ENCODE data around the gene IKZF5. TPM values are rescaled to one million over a fixed set of nuclear protein-coding genes. Genes with fewer than 3 reads are reported as not detected.

The IKZF5 gene
- total RNA-seq, 2 donors from 2014 or later = 8.5 to 14.5 TPM

DNA sequence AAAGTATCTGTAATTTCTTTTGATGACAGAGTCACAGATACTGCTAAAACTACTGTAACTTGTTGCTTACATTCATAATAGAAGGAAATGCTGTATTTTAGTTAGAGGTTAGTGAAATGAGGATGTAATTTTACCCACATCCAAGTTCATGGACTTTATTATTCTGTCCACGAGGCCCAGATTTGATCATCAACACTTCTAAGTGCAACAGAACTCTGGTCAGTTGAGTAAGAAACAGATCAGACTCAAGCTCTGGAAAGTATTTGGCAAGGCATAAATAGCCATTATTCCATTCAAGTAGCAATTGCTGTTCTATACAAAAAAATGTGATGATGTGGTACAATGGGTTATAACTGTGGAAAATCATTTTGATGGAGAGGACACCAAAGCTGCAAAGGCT, 22.5 kb upstream of the IKZF5 start:
- no peak for ATAC-seq (ENCODE audit: insufficient number of reproducible peaks, low FRiP score, low read depth)
- no peak overlapping the region for H3K27ac ChIP-seq
- no peak overlapping the region for H3K4me3 ChIP-seq
- H3K4me1 ChIP-seq (ENCODE audit: control insufficient read depth in 1 of 2, low read depth in 2 of 2) = no peaks in the 10 kb centered on the region
- DNase-seq (ENCODE audit: low spot score) = no peak
- H3K36me3 ChIP-seq = peaks cover 4% of the 10 kb centered on the region
- H3K27me3 ChIP-seq (replicated peaks; ENCODE audit: insufficient read depth) = no peaks in the 10 kb centered on the region
- no peaks in the 10 kb centered on the region for H3K9me3 ChIP-seq
- TF ChIP-seq, protein P1, sequence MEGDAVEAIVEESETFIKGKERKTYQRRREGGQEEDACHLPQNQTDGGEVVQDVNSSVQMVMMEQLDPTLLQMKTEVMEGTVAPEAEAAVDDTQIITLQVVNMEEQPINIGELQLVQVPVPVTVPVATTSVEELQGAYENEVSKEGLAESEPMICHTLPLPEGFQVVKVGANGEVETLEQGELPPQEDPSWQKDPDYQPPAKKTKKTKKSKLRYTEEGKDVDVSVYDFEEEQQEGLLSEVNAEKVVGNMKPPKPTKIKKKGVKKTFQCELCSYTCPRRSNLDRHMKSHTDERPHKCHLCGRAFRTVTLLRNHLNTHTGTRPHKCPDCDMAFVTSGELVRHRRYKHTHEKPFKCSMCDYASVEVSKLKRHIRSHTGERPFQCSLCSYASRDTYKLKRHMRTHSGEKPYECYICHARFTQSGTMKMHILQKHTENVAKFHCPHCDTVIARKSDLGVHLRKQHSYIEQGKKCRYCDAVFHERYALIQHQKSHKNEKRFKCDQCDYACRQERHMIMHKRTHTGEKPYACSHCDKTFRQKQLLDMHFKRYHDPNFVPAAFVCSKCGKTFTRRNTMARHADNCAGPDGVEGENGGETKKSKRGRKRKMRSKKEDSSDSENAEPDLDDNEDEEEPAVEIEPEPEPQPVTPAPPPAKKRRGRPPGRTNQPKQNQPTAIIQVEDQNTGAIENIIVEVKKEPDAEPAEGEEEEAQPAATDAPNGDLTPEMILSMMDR (IDR thresholded peaks at IDR 0.05) = no peak

DNA sequence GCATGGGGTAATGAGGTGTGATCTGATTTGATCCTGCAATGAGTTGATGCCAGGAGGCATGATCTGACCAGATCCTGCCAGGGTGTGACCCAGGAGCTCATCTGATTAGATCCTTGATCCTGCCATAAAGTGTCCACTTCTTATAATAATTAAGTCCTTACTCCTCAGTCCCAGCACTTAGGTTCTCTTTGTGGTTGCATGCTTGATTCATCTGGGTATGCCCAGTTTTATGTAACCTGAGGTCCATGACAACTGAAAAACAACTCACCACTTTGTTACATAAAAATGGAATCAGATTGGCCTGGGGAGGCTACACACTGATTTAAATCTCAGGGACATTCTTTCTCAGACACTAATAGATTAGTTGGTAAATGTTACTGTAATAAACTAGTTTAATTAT, 19.3 kb upstream of the IKZF5 start:
- Histone ChIP-seq H3K9me3 (no peaks in the 10 kb centered on the region), H3K27ac (no peak overlapping the region), H3K27me3 (replicated peaks; ENCODE audit: insufficient read depth) (no peaks in the 10 kb centered on the region), H3K4me3 (no peak overlapping the region), H3K4me1 (ENCODE audit: control insufficient read depth in 1 of 2, low read depth in 2 of 2) (no peaks in the 10 kb centered on the region), H3K36me3 (no peaks in the 10 kb centered on the region)
- DNase-seq (ENCODE audit: low spot score) = no peak
- TF ChIP-seq, protein P1 (IDR thresholded peaks at IDR 0.05) = no peak
- ATAC-seq (ENCODE audit: insufficient number of reproducible peaks, low FRiP score, low read depth) = no peak

DNA sequence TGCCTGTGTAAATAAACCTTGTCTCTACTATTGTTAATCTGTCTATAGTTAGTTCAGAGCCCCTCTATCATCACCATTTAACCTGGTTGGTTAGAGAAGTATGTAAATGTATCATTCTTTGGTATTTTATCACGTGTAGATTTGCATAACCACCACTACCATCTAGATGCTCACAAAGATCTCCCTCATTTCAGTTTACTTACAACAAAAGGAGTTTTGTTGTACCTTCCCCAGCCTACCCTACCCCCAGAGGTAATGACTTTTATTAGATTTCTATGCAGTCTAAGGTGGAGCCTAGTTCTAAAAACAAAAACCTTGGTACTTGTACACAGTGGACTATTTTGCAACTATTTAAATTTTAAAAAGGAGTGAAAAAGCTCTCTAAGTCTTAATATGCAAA, 17.7 kb upstream of the IKZF5 start:
- H3K27ac ChIP-seq = no peak overlapping the region
- TF ChIP-seq, protein P1 (IDR thresholded peaks at IDR 0.05) = no peak

DNA sequence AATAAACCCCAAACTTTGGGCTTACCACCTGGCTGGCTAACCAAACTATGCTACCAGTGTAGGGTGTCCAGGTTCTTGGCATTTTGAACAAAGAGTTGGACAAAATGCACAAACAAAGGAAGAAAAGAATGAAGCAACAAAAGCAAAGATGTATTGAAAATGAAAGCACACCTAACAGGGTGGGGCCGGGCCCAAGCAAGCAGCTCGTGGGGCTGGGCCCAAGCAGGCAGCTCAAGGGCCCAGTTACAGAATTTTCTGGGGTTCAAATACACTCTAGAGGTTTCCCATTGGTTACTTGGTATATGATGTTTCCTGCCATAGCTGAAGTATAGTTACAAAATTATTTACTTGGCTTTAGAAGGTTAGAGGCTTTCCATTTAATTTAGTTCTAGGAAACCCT, 15.9 kb upstream of the IKZF5 start:
- no peak for ATAC-seq (ENCODE audit: insufficient number of reproducible peaks, low FRiP score, low read depth)
- H3K27ac ChIP-seq = no peak overlapping the region
- no peaks in the 10 kb centered on the region for H3K27me3 ChIP-seq (replicated peaks; ENCODE audit: insufficient read depth)
- H3K4me3 ChIP-seq = no peak overlapping the region
- DNase-seq (ENCODE audit: low spot score) = no peak
- TF ChIP-seq, protein P1 (IDR thresholded peaks at IDR 0.05) = no peak
- H3K4me1 ChIP-seq (ENCODE audit: control insufficient read depth in 1 of 2, low read depth in 2 of 2) = no peaks in the 10 kb centered on the region
- no peaks in the 10 kb centered on the region for H3K9me3 ChIP-seq
- no peaks in the 10 kb centered on the region for H3K36me3 ChIP-seq

More for the DNA sequence above, 17.7 kb upstream of the IKZF5 start:
- DNase-seq (ENCODE audit: low spot score) = no peak
- H3K4me3 ChIP-seq = no peak overlapping the region
- H3K9me3 ChIP-seq = no peaks in the 10 kb centered on the region
- no peak for ATAC-seq (ENCODE audit: insufficient number of reproducible peaks, low FRiP score, low read depth)
- H3K4me1 ChIP-seq (ENCODE audit: control insufficient read depth in 1 of 2, low read depth in 2 of 2) = no peaks in the 10 kb centered on the region
- no peaks in the 10 kb centered on the region for H3K36me3 ChIP-seq
- no peaks in the 10 kb centered on the region for H3K27me3 ChIP-seq (replicated peaks; ENCODE audit: insufficient read depth)

DNA sequence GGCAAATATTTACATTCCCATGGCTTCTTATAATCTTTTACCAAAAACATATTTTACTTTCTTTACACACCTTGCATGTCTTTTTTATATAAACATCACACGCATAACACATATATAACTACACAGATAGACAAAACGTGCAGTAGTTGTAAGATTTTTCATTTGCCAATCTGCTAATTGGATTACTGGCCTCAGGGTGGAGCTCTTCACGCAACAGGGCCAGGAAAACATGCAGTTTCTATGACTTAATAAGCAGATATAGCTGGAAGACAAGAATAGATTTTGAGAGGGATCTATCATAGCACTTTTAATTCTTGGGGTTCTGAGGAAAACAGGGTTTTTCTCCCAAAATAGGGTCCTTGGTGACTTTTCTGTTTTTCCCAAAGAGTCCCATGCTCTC, 12.9 kb upstream of the IKZF5 start:
- Histone ChIP-seq H3K36me3 (no peaks in the 10 kb centered on the region), H3K27me3 (replicated peaks; ENCODE audit: insufficient read depth) (no peaks in the 10 kb centered on the region), H3K9me3 (no peaks in the 10 kb centered on the region), H3K4me3 (no peak overlapping the region), H3K27ac (no peak overlapping the region), H3K4me1 (ENCODE audit: control insufficient read depth in 1 of 2, low read depth in 2 of 2) (no peaks in the 10 kb centered on the region)
- DNase-seq (ENCODE audit: low spot score) (no peak), ATAC-seq (ENCODE audit: insufficient number of reproducible peaks, low FRiP score, low read depth) (no peak)
- TF ChIP-seq, protein P1 (IDR thresholded peaks at IDR 0.05) = no peak
